Mucosa of descending colon (tissue), 3 donors: Measurements from ENCODE around the gene TET1. TPM values are rescaled to one million over a fixed set of nuclear protein-coding genes. Genes with fewer than 3 reads are reported as not detected.
"Not testable (repeated sequence)": the region's sequence is repeated elsewhere in the genome, so short reads cannot be mapped to it uniquely, and the experiment has no call there.

Source experiments
- ATAC-seq: fragments of 200-7000 bp; cut with Tn5 transposase; one replicate; pipeline ENCODE4 v1.9.1; 2020; ENCODE audit warnings: mild to moderate bottlenecking, moderate library complexity
- DNase-seq, 3 donors: peaks; one replicate each; pipeline ENCODE4 v3.0.0-alpha.2; 2020
- H3K36me3 ChIP-seq: fragments of 200-600 bp; one replicate; pipeline ENCODE4 v1.8.0; 2021; ENCODE audit warnings: low read depth, mild to moderate bottlenecking
- H3K4me1 ChIP-seq: fragments of 200-600 bp; one replicate; pipeline ENCODE4 v1.8.0; 2021; ENCODE audit warnings: low read depth, mild to moderate bottlenecking
- H3K4me3 ChIP-seq: fragments of 200-600 bp; one replicate; pipeline ENCODE4 v1.8.0; 2021; ENCODE audit warnings: mild to moderate bottlenecking
- H3K9me3 ChIP-seq: fragments of 200-600 bp; one replicate; pipeline ENCODE4 v1.8.0; 2021; ENCODE audit warnings: mild to moderate bottlenecking
- CTCF ChIP-seq: fragments of 200-600 bp; IDR thresholded peaks from one replicate; pipeline ENCODE4 v1.8.0; 2022; ENCODE audit warnings: antibody characterized with exemption, mild to moderate bottlenecking
- intact Hi-C, 2 donors: fragments of 100-400 bp; cut with DNase I in 1 of 2; cut with micrococcal nuclease in 1 of 2; formaldehyde crosslinking; loops; one replicate each; pipeline versions ENCODE4 v1.11.0 to v1.11.1; 2022; cut with DNase I, micrococcal nuclease
- total RNA-seq, 3 donors: library from RNA; stranded (reverse); fragmentation: NEBNext Ultra II Directional in 2 of 3; extraction: Animal tissue kit (Norgen Biotek cat#: 25700) in 2 of 3; gene quantifications; one replicate each; pipeline versions ENCODE4 v1.2.1 to v1.2.4, GENCODE V29; 2021 to 2023
- donor health status: DM: no; HTN: no; CAD: no; lungs with moderate emphysema.
- donor health status: DM: no; HTN: no; CAD: no.
- donor health status: DM: no; HTN: yes; CAD: no.

Gene TET1
- total RNA-seq, 3 donors from 2014 or later = 1.0 to 5.7 (median 1.1) TPM

GRCh38 chr10:68705548-68705947 is 145.4 kb downstream of the TET1 start:
- Histone ChIP-seq H3K4me1 (no peaks in the 10 kb centered on the region), H3K4me3 (no peak overlapping the region), H3K36me3 (no peaks in the 10 kb centered on the region), H3K9me3 (no peaks in the 10 kb centered on the region)
- ATAC-seq = no peak
- no peak for DNase-seq
- no peak for TF ChIP-seq CTCF
- intact Hi-C loops = no loop called here

- H3K4me3 ChIP-seq, intact Hi-C loops: not testable (repeated sequence)
Observed at GRCh38 chr10:68708987-68709386, 148.8 kb downstream of the TET1 start.

GRCh38 chr10:68713065-68713464 is 152.9 kb downstream of the TET1 start:
- H3K36me3 ChIP-seq, intact Hi-C loops, H3K4me1 ChIP-seq, H3K4me3 ChIP-seq, DNase-seq, H3K9me3 ChIP-seq, ATAC-seq: not testable (repeated sequence)

More at GRCh38 chr10:68708987-68709386, 148.8 kb downstream of the TET1 start:
- not testable (repeated sequence) for H3K4me1 ChIP-seq, ATAC-seq, H3K9me3 ChIP-seq, H3K36me3 ChIP-seq, DNase-seq

GRCh38 chr10:68717435-68717834 is 157.3 kb downstream of the TET1 start:
- Histone ChIP-seq H3K9me3 (no peaks in the 10 kb centered on the region), H3K4me1 (peaks cover 3% of the 10 kb centered on the region), H3K4me3 (no peak overlapping the region), H3K36me3 (no peaks in the 10 kb centered on the region)
- intact Hi-C loops = no loop called here
- no peak for TF ChIP-seq CTCF
- DNase-seq = no peak
- ATAC-seq = no peak

GRCh38 chr10:68720793-68721672 is 160.9 kb downstream of the TET1 start, which contains the start of gene CCAR1:
Gene CCAR1 (plus strand): TSS chr10:68721239. CDS start chr10:68722505, 1,266 bp downstream.
- ATAC-seq = peak; percentile 100
- no peak for TF ChIP-seq CTCF
- peaks cover 7% of the 10 kb centered on the region for H3K4me1 ChIP-seq
- H3K9me3 ChIP-seq = no peaks in the 10 kb centered on the region
- H3K36me3 ChIP-seq = no peaks in the 10 kb centered on the region
- H3K4me3 ChIP-seq = peak within 1 kb of the TSS; percentile 78
- peak; percentile 97 to 98 (median 97) for DNase-seq
- intact Hi-C loops = no loop called here

- ATAC-seq = no peak
- H3K9me3 ChIP-seq = no peaks in the 10 kb centered on the region
Observed at GRCh38 chr10:68721673-68722335, 161.7 kb downstream of the TET1 start.

More at GRCh38 chr10:68721673-68722335, 161.7 kb downstream of the TET1 start:
- H3K4me3 ChIP-seq = peak overlapping the region; percentile 78
- intact Hi-C loops = no loop called here
- peak in 1 of 3 donors; percentile 66 for DNase-seq
- peaks cover 7% of the 10 kb centered on the region for H3K4me1 ChIP-seq
- no peak for TF ChIP-seq CTCF
- no peaks in the 10 kb centered on the region for H3K36me3 ChIP-seq
